ENCODE measurements around the gene CAPZB. TPM values are rescaled to one million over a fixed set of nuclear protein-coding genes. Genes with fewer than 3 reads are reported as not detected.

CAPZB gene
- total and polyA plus RNA-seq, 12 donors: 99.7 to 386 (median 164) TPM

GRCh38 chr1:19448491-19449439 is 36.6 kb downstream of the CAPZB start:
- TF ChIP-seq CTCF (IDR thresholded peaks at IDR 0.05): no peak
- no peak for TF ChIP-seq POLR2A (IDR thresholded peaks at IDR 0.05)
- no peaks in the 10 kb centered on the region for H3K9me3 ChIP-seq (replicated peaks in 1 of 3)
- 41 to 57% (median 48%) methylated on average over 16 to 19 of the region's 19 CpGs for WGBS, 4 donors
- H3K27me3 ChIP-seq: no peaks in the 10 kb centered on the region
- H3K4me3 ChIP-seq: no peak overlapping the region
- H3K4me1 ChIP-seq (replicated peaks in 1 of 2): peaks cover 45 to 80% of the 10 kb centered on the region in 2 donors
- DNase-seq: peak in 6 of 7 donors; percentile 48 to 92 (median 70)
- H3K27ac ChIP-seq: peak overlapping the region; percentile 64 to 96 (median 84)
- intact Hi-C loops (cut with DNase I): no loop called here
- H3K36me3 ChIP-seq (replicated peaks in 1 of 2): no peaks in the 10 kb centered on the region

GRCh38 chr1:19447550-19447949 is 37.8 kb downstream of the CAPZB start:
- intact Hi-C loops (cut with DNase I): no loop called here
- TF ChIP-seq POLR2A (IDR thresholded peaks at IDR 0.05): no peak
- no peak for TF ChIP-seq CTCF (IDR thresholded peaks at IDR 0.05)
- Histone ChIP-seq H3K27me3 (no peaks in the 10 kb centered on the region), H3K27ac (peak overlapping the region in 4 of 5 donors; percentile 45 to 96 (median 73)), H3K4me1 (replicated peaks in 1 of 2) (peaks cover 45 to 73% of the 10 kb centered on the region in 2 donors), H3K36me3 (replicated peaks in 1 of 2) (no peaks in the 10 kb centered on the region), H3K9me3 (replicated peaks in 1 of 3) (no peaks in the 10 kb centered on the region), H3K4me3 (no peak overlapping the region)
- no peak for DNase-seq
- WGBS, 4 donors: 30 to 85% (median 77%) methylated on average over 2 to 9 of the region's 9 CpGs

- H3K9me3 ChIP-seq (replicated peaks in 1 of 3): no peaks in the 10 kb centered on the region
- peaks cover 46 to 71% of the 10 kb centered on the region in 2 donors for H3K4me1 ChIP-seq (replicated peaks in 1 of 2)
- H3K27ac ChIP-seq: peak overlapping the region; percentile 3 to 76 (median 50)
- peak in 3 of 7 donors; percentile 31 to 56 (median 47) for DNase-seq
- TF ChIP-seq CTCF (IDR thresholded peaks at IDR 0.05): peak; percentile 13 to 45 (median 36)
- no peak for TF ChIP-seq POLR2A (IDR thresholded peaks at IDR 0.05)
- no peak overlapping the region for H3K4me3 ChIP-seq
- WGBS, 4 donors: 18 to 41% (median 33%) methylated on average over 13 of the region's 13 CpGs
- H3K27me3 ChIP-seq: no peaks in the 10 kb centered on the region
- intact Hi-C loops (cut with DNase I): no loop called here
- H3K36me3 ChIP-seq (replicated peaks in 1 of 2): no peaks in the 10 kb centered on the region
Measured at GRCh38 chr1:19445417-19446342, 39.7 kb downstream of the CAPZB start.

All from adrenal gland (tissue), 12 donors.